HG03575 (cell line): Measurements from ENCODE around the gene PANK2.
A peak's percentile ranks its signal among the peaks of the same experiment; 100 is the strongest.
"Not testable (repeated sequence)": the region's sequence is repeated elsewhere in the genome, so short reads cannot be mapped to it uniquely, and the experiment has no call there.

ENCODE experiments used
- ATAC-seq: cut with Tn5 transposase; IDR thresholded peaks from one replicate; pipeline ENCODE4 v1.9.1; 2021; ENCODE audit not compliant: unreplicated experiment, insufficient number of reproducible peaks, low FRiP score; ENCODE audit errors: extremely low read depth

PANK2 gene

GRCh38 chr20:3888622-3889488 lies at the start of gene PANK2:
PANK2 (plus strand) TSS chr20:3889387.
- ATAC-seq = peak; percentile 69

GRCh38 chr20:3840201-3840600 lies 49.0 kb upstream of the PANK2 start:
- ATAC-seq = not testable (repeated sequence)

- no peak for ATAC-seq
These were observed 46.7 kb upstream of the PANK2 start for GRCh38 chr20:3842348-3842930.

- ATAC-seq = no peak
These were observed 45.7 kb upstream of the PANK2 start for GRCh38 chr20:3843490-3843889.

GRCh38 chr20:3843990-3844619 lies 45.1 kb upstream of the PANK2 start:
- not testable (repeated sequence) for ATAC-seq

- ATAC-seq = no peak
These were observed 42.8 kb upstream of the PANK2 start for GRCh38 chr20:3846378-3846739.

GRCh38 chr20:3846740-3847428 lies 42.3 kb upstream of the PANK2 start, which contains the start of gene MAVS:
MAVS (plus strand) TSS chr20:3846834; CDS start chr20:3854625, 7,791 bp downstream.
- ATAC-seq = no peak

GRCh38 chr20:3847429-3847940 lies 41.7 kb upstream of the PANK2 start:
- ATAC-seq = no peak

- no peak for ATAC-seq
These were observed 40.6 kb upstream of the PANK2 start for GRCh38 chr20:3848565-3848964.

GRCh38 chr20:3854462-3854871 lies 34.7 kb upstream of the PANK2 start:
- ATAC-seq = no peak

- no peak for ATAC-seq
These were observed 31.8 kb upstream of the PANK2 start for GRCh38 chr20:3857405-3857804.

GRCh38 chr20:3858689-3859088 lies 30.5 kb upstream of the PANK2 start:
- ATAC-seq = no peak

- no peak for ATAC-seq
These were observed 28.0 kb upstream of the PANK2 start for GRCh38 chr20:3861191-3861590.

- no peak for ATAC-seq
These were observed 26.9 kb upstream of the PANK2 start for GRCh38 chr20:3862333-3862732.

- ATAC-seq = no peak
These were observed 25.9 kb upstream of the PANK2 start for GRCh38 chr20:3863317-3863716.

GRCh38 chr20:3864518-3864917 lies 24.7 kb upstream of the PANK2 start:
- no peak for ATAC-seq

- no peak for ATAC-seq
These were observed 23.9 kb upstream of the PANK2 start for GRCh38 chr20:3865152-3865886.

GRCh38 chr20:3865887-3866407 lies 23.2 kb upstream of the PANK2 start:
- ATAC-seq = no peak
